ENCODE data around the gene SCP2D1.

- TF ChIP-seq CTCF (IDR thresholded peaks at IDR 0.05) (no peak), POLR2A (IDR thresholded peaks at IDR 0.05) (no peak)
Measured at GRCh38 chr20:18808712-18809111, 4.9 kb upstream of the SCP2D1 start.

Measured in Peyer's patch (tissue), 4 donors.